ENCODE data around the gene IGSF6.

The IGSF6 gene

GRCh38 chr16:21628772-21629171 is 23.6 kb downstream of the IGSF6 start:
- TF ChIP-seq GATA1 (IDR thresholded peaks at IDR 0.05; ENCODE audit: low read depth, low read length): no peak
- TF ChIP-seq POLR2A (IDR thresholded peaks at IDR 0.05; ENCODE audit: low read length): no peak
- DNase-seq: no peak

GRCh38 chr16:21628121-21628726 is 24.2 kb downstream of the IGSF6 start:
- TF ChIP-seq GATA1 (IDR thresholded peaks at IDR 0.05; ENCODE audit: low read depth, low read length) (no peak), POLR2A (IDR thresholded peaks at IDR 0.05; ENCODE audit: low read length) (no peak)
- DNase-seq: no peak

- DNase-seq: no peak
Measured at GRCh38 chr16:21626659-21627277, 25.6 kb downstream of the IGSF6 start.

GRCh38 chr16:21625026-21625425 is 27.4 kb downstream of the IGSF6 start:
- no peak for TF ChIP-seq POLR2A (IDR thresholded peaks at IDR 0.05; ENCODE audit: low read length)
- TF ChIP-seq GATA1 (IDR thresholded peaks at IDR 0.05; ENCODE audit: low read depth, low read length): no peak
- DNase-seq: no peak

More at GRCh38 chr16:21626659-21627277, 25.6 kb downstream of the IGSF6 start:
- TF ChIP-seq POLR2A (IDR thresholded peaks at IDR 0.05; ENCODE audit: low read length) (no peak), GATA1 (IDR thresholded peaks at IDR 0.05; ENCODE audit: low read depth, low read length) (no peak)

GRCh38 chr16:21622545-21622944 is 29.9 kb downstream of the IGSF6 start:
- no peak for TF ChIP-seq POLR2A (IDR thresholded peaks at IDR 0.05; ENCODE audit: low read length)
- TF ChIP-seq GATA1 (IDR thresholded peaks at IDR 0.05; ENCODE audit: low read depth, low read length): no peak
- DNase-seq: no peak

- DNase-seq: no peak
- TF ChIP-seq GATA1 (IDR thresholded peaks at IDR 0.05; ENCODE audit: low read depth, low read length) (no peak), POLR2A (IDR thresholded peaks at IDR 0.05; ENCODE audit: low read length) (no peak)
Measured at GRCh38 chr16:21620592-21620991, 31.8 kb downstream of the IGSF6 start.

- no peak for TF ChIP-seq GATA1 (IDR thresholded peaks at IDR 0.05; ENCODE audit: low read depth, low read length)
- TF ChIP-seq POLR2A (IDR thresholded peaks at IDR 0.05; ENCODE audit: low read length): no peak
- peak; percentile 10 to 45 for DNase-seq
Measured at GRCh38 chr16:21619765-21620425, 32.5 kb downstream of the IGSF6 start.

GRCh38 chr16:21618281-21618680 is 34.1 kb downstream of the IGSF6 start:
- no peak for TF ChIP-seq GATA1 (IDR thresholded peaks at IDR 0.05; ENCODE audit: low read depth, low read length)
- TF ChIP-seq POLR2A (IDR thresholded peaks at IDR 0.05; ENCODE audit: low read length): no peak
- DNase-seq: no peak

GRCh38 chr16:21617607-21618006 is 34.8 kb downstream of the IGSF6 start:
- DNase-seq: no peak
- TF ChIP-seq GATA1 (IDR thresholded peaks at IDR 0.05; ENCODE audit: low read depth, low read length) (no peak), POLR2A (IDR thresholded peaks at IDR 0.05; ENCODE audit: low read length) (no peak)

GRCh38 chr16:21614896-21615295 is 37.5 kb downstream of the IGSF6 start:
- no peak for DNase-seq
- TF ChIP-seq POLR2A (IDR thresholded peaks at IDR 0.05; ENCODE audit: low read length): no peak
- no peak for TF ChIP-seq GATA1 (IDR thresholded peaks at IDR 0.05; ENCODE audit: low read depth, low read length)

GRCh38 chr16:21613781-21614180 is 38.6 kb downstream of the IGSF6 start:
- TF ChIP-seq GATA1 (IDR thresholded peaks at IDR 0.05; ENCODE audit: low read depth, low read length): no peak
- no peak for TF ChIP-seq POLR2A (IDR thresholded peaks at IDR 0.05; ENCODE audit: low read length)
- no peak for DNase-seq

- DNase-seq: no peak
- TF ChIP-seq GATA1 (IDR thresholded peaks at IDR 0.05; ENCODE audit: low read depth, low read length) (no peak), POLR2A (IDR thresholded peaks at IDR 0.05; ENCODE audit: low read length) (no peak)
Measured at GRCh38 chr16:21613361-21613760, 39.0 kb downstream of the IGSF6 start.

GRCh38 chr16:21611556-21612384 is 40.6 kb downstream of the IGSF6 start:
- DNase-seq: peak; percentile 91

GRCh38 chr16:21611198-21611555 is 41.2 kb downstream of the IGSF6 start:
- TF ChIP-seq GATA1 (IDR thresholded peaks at IDR 0.05; ENCODE audit: low read depth, low read length) (no peak), POLR2A (IDR thresholded peaks at IDR 0.05; ENCODE audit: low read length) (no peak)
- peak; percentile 63 to 80 for DNase-seq

More at GRCh38 chr16:21611556-21612384, 40.6 kb downstream of the IGSF6 start:
- no peak for TF ChIP-seq GATA1 (IDR thresholded peaks at IDR 0.05; ENCODE audit: low read depth, low read length)
- TF ChIP-seq POLR2A (IDR thresholded peaks at IDR 0.05; ENCODE audit: low read length): no peak
